GM19372 (cell line): ENCODE data around the gene ARMC9.
"Not testable (repeated sequence)": the region's sequence is repeated elsewhere in the genome, so short reads cannot be mapped to it uniquely, and the experiment has no call there.

Experiments
- ATAC-seq: cut with Tn5 transposase; IDR thresholded peaks from one replicate; pipeline ENCODE4 v1.9.1; 2021; ENCODE audit warnings: mild to moderate bottlenecking, low read depth, moderate library complexity; ENCODE audit not compliant: unreplicated experiment

ARMC9 gene

GRCh38 chr2:231408304-231408703, 209.9 kb downstream of the ARMC9 start:
- ATAC-seq = not testable (repeated sequence)

GRCh38 chr2:231409776-231410175, 211.3 kb downstream of the ARMC9 start:
- no peak for ATAC-seq

GRCh38 chr2:231410293-231411004, 212.0 kb downstream of the ARMC9 start:
- no peak for ATAC-seq

- no peak for ATAC-seq
These were observed 212.8 kb downstream of the ARMC9 start for GRCh38 chr2:231411237-231411636.

GRCh38 chr2:231411831-231412617, 213.6 kb downstream of the ARMC9 start:
- peak; percentile 98 for ATAC-seq

- no peak for ATAC-seq
These were observed 214.2 kb downstream of the ARMC9 start for GRCh38 chr2:231412618-231412963.

GRCh38 chr2:231413456-231413855, 215.0 kb downstream of the ARMC9 start:
- ATAC-seq = no peak

GRCh38 chr2:231413921-231414476, 215.6 kb downstream of the ARMC9 start:
- ATAC-seq = no peak

GRCh38 chr2:231415029-231415428, 216.6 kb downstream of the ARMC9 start:
- ATAC-seq = no peak

GRCh38 chr2:231418820-231419640, 220.6 kb downstream of the ARMC9 start:
- ATAC-seq = no peak

GRCh38 chr2:231421051-231421580, 222.7 kb downstream of the ARMC9 start:
- no peak for ATAC-seq

- no peak for ATAC-seq
These were observed 223.6 kb downstream of the ARMC9 start for GRCh38 chr2:231422056-231422455.

GRCh38 chr2:231423176-231423575, 224.7 kb downstream of the ARMC9 start:
- no peak for ATAC-seq
